ENCODE results near the gene CRYBG1.

The CRYBG1 gene

DNA sequence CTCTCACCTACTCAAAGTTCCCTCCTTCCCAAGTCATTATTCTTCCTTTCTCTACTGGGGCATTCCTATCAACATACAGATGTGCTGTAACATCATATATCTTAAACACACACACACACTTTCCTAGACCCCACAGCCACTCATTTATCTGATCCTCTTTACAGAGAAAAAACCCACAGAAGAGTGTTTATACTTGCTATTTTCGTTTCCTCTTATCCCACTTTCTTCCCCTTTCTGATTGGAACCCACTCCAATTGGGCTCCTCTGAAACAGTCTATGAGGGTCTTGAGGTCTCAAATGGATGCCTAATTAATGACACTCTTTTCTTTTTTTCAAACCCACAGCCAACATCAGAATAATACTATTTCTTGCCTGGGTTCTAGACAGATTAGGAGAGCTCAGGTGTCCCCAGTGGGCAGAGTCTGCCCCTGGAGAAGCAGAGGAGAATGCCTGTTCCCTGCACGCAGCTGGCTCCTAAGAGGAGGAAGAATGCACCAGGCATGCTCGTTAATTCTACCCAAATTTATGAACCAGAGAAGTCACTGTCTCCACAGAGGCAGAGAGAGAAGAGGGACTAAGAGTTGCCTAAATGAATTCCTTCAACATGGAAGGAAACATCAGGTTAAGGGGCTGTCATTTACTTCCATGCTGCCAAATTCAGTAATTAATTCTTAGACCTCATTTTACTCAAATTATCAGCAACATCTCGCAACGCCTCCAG is 65.9 kb downstream of the CRYBG1 start:
- DNase-seq, result no peak

DNA sequence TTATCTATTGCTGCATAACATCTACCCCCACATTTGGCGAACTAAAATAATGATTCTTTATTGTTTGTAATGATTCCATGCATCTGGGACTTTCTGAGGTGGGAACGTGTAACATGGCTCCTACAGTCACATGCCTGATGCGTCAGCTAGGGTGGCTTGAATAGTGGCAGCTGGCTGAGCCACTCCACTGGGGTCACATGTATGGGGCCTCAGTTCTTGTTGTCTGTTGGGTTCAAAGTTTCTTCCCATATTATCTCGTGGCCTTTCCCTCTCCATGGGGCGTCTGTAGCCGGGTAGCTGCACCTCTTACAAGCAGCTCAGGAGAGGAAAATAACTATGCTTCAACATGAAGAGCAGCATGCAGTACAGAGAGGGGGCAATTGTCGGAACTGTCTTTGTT is 69.9 kb downstream of the CRYBG1 start:
- DNase-seq, result no peak

- no peak for DNase-seq
Measured at GRCh38 chr6:106431405-106431804, 70.9 kb downstream of the CRYBG1 start.

- no peak for DNase-seq
Measured at GRCh38 chr6:106431972-106432371, 71.5 kb downstream of the CRYBG1 start.

DNA sequence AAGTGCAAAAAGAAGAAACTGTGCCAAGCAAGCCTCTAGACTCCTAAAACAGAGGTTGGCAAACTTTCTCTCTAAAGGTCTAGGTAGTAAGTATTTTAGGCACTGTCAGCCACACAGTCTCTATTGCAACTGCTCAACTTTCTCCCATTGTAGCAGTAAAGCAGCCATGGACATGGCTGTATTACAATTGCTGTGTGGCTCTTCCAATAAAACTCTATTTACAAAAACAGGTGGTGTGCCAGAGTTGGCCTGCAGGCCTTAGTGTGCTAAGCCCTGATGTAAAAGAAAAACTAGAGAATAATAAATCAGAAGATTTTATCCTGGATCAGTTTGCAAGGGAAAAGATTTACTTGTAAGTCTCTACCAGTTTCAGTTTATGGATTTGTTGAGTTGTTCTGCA is 74.0 kb downstream of the CRYBG1 start:
- DNase-seq, result no peak

DNA sequence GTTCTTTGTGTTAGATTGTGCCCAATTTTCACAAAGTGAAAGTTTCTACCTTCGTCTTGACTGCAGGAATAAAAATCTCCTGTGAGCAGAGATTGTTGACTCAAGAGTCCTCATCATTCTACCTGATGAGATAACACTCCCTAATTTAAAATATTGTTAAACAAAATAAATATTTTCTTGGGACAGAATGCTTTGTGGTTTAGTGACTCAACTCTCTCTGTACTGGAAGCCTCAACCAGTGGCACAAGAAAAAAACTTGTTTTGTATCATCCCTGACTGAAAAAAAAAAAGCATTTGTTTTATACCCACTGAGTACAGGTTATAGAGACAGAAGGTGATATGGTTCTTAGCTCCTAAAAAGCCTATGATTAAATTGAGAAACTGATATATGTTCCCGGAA is 78.9 kb downstream of the CRYBG1 start:
- no peak for DNase-seq

GRCh38 chr6:106440546-106440945 is 80.0 kb downstream of the CRYBG1 start:
- DNase-seq, result no peak

- no peak for DNase-seq
Measured at GRCh38 chr6:106442395-106442794, 81.9 kb downstream of the CRYBG1 start.

DNA sequence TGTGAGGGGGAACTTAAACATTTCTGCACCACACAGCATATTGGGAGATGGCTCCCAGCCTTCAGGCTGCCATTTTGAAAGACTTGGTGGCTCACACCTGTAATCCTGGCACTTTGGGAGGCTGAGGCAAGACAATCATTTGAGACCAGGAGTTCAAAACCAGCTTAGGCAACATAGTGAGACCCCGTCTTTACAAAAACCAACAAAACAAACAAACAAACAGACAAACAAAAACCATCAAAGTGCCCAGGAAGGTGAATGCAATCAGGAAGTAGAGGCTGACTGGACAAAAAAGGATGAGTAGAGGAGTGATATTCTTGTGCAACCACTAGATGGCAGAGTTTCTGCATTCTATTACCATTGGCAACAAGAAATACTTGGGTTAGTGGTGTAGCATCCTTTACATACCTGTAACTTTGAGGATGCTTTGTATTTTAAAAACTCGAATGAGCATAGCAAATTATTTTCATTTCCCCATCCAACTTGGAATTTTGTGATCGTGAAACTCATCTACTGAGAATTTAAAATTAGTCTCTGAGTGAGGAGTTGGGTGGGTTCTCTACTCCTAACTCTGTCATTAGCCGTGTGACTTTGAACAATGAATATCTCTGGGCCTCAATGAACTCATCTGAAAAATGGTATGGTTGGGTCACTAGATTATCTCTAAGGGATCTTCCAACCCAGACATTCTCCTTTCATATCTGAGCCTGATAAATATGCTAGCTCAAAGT is 84.4 kb downstream of the CRYBG1 start:
- DNase-seq, result no peak

GRCh38 chr6:106445508-106445878 is 85.0 kb downstream of the CRYBG1 start:
- no peak for DNase-seq

GRCh38 chr6:106446287-106446885 is 85.9 kb downstream of the CRYBG1 start:
- DNase-seq, result no peak

DNA sequence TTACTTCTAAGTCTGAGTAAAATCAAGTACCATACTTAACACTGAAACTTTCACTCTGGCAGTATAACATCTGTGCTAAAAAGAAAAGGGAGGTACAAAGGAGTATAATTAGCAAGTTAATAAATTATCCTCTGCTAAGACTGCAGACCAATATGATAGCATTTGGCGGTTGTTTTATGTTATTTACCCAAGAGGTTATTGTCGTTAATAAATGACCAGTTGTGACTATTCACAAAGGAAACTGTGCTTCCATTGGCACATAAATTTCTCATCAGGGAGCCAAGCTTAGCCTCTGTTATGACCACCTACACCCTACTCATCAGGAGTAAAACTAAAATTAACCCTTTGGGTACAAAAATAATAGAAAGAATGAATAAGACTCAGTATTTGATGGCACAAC is 86.5 kb downstream of the CRYBG1 start:
- no peak for DNase-seq

GRCh38 chr6:106448000-106448426 is 87.5 kb downstream of the CRYBG1 start:
- no peak for DNase-seq

GRCh38 chr6:106450653-106451052 is 90.1 kb downstream of the CRYBG1 start:
- DNase-seq, result no peak

DNA sequence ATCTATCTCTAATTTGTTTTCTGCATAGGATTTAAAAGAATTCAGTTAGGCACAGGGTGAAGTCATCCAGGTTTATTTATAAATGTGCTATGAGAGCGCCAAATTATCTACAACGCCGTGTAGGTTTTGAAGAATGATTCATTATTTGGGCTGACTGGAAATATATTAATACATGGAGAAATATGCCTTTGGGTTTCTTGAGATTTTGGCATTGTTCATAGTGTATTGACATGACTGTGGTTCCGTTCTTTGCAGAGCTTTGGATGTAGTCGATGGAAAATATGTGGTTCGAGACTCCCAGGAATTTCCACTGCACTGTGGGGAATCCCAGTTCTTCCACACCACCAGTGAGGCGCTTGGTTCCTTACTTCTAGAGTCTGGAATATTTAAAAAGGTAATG is 90.9 kb downstream of the CRYBG1 start:
- no peak for DNase-seq

DNA sequence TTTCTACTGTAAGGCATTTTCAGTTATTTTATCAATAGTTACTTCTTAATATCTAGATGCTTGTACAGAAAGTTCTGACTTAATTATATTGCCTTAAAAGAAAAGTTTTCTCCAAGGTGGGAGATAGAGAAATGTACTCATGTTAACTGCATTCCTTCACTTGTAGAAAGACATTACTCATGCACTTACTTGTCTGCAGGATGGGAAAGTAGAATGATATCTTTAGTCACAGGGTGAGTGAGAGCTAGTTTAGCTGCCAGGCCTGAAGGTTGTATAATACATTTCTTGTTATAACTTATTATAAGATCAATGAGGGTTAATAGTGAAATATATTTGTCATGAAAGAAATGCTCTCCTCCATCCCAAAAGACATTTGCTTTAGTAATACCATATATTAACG is 92.1 kb downstream of the CRYBG1 start:
- no peak for DNase-seq

- DNase-seq, result no peak
Measured at GRCh38 chr6:106453756-106454367, 93.3 kb downstream of the CRYBG1 start.

DNA sequence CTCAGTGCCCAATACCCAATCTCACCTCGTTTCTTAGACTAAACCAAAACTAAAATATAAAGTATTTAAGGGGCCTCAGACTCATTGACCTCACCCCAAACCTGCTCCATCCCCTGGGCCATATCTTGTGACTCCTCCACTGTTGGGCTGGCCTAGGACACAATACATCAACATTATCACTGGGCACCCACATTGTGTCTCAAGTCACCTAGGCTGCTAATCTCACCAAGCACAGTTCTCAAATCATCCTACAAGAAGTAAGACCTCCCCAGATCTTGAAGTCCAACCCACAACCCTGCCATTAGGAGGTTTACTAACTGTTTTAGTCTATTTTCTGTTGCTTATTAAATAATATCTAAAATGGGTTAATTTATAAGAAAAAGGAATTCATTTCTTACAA is 96.2 kb downstream of the CRYBG1 start:
- no peak for DNase-seq

- DNase-seq, result no peak
Measured at GRCh38 chr6:106458021-106458986, 97.8 kb downstream of the CRYBG1 start.

DNA sequence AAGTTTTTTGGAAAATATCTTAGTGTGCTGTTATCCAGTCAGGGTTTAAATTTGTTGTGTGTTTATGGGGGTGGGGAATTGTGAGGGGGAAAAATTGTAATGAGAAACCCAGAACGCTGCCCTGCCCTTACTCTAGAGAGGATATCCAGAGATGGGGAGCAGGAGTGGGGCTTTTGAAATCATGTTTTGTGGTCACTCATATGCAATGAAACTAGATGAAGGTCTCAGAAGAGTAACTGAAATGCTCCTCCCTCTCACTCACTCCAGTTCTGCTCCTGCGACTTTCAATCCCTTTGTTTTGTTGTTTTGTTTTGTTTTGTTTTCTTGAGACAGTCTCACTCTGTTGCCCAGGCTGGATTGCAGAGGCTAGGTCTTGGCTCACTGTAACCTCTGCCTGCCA is 100.0 kb downstream of the CRYBG1 start:
- DNase-seq, result no peak

DNA sequence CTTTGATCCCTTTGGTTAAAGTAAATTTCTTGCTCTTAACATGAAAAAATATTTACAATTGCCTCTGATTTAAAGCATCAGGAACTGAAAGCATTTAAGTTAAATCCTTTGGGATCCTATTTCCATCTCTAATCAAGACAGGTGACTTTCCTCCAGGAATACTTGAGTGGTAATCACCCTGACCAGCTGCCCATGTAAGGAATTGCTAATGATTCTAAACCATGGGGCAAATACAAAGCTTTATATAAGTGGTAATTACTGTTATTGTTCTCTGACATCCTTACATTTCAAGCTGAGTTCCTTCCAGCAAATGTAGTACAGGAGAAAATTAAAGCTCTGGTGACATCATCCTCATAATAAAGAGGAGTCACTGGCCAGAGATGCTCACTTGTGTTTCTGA is 100.6 kb downstream of the CRYBG1 start:
- DNase-seq, result no peak

- DNase-seq, result no peak
Measured at GRCh38 chr6:106462923-106463557, 102.5 kb downstream of the CRYBG1 start.

All from activated effector memory CD4-positive, alpha-beta T cell treated with anti-CD3 and anti-CD28 coated beads, Interleukin-2, amount 50 U/mL, for 16 hours (primary cell).